Mesendoderm (in vitro differentiated cells): Measurements from ENCODE around the gene CCDC7.
"Not testable (repeated sequence)": the region's sequence is repeated elsewhere in the genome, so short reads cannot be mapped to it uniquely, and the experiment has no call there.

Source experiments
- DNase-seq: peaks from one replicate; pipeline ENCODE4 v3.0.0; 2013
- H2AK5ac ChIP-seq: 2 replicates; pipeline ENCODE4 v1.6.1; 2013; ENCODE audit warnings: low read length, inconsistent platforms
- H2BK120ac ChIP-seq: 2 replicates; pipeline ENCODE4 v1.6.1; 2013; ENCODE audit warnings: low read depth, mild to moderate bottlenecking, low read length, moderate library complexity, mixed read lengths
- H2BK15ac ChIP-seq: replicated peaks from 2 replicates; pipeline ENCODE4 v1.6.1; 2013; ENCODE audit warnings: low read depth, mild to moderate bottlenecking, moderate library complexity
- H2BK5ac ChIP-seq: 2 replicates; pipeline ENCODE4 v1.6.1; 2013; ENCODE audit warnings: low read length, inconsistent platforms
- H3K18ac ChIP-seq: 2 replicates; pipeline ENCODE4 v1.6.1; 2013; ENCODE audit warnings: mild to moderate bottlenecking, low read length, mixed read lengths
- H3K23ac ChIP-seq: one replicate; pipeline ENCODE4 v1.6.1; 2013; ENCODE audit warnings: low read length
- H3K27ac ChIP-seq: 2 replicates; pipeline ENCODE4 v1.5.1; 2013; ENCODE audit warnings: low read depth, mild to moderate bottlenecking, inconsistent platforms, low read length, moderate library complexity
- H3K27me3 ChIP-seq: 2 replicates; pipeline ENCODE4 v1.6.1; 2013; ENCODE audit warnings: low read length, control low read depth, mild to moderate bottlenecking, inconsistent platforms; ENCODE audit not compliant: insufficient read depth, poor library complexity
- H3K36me3 ChIP-seq: 2 replicates; pipeline ENCODE4 v1.6.1; 2013; ENCODE audit warnings: low read length, inconsistent platforms; ENCODE audit not compliant: control insufficient read depth, insufficient read depth
- H3K4ac ChIP-seq: one replicate; pipeline ENCODE4 v1.6.1; 2013; ENCODE audit warnings: low read depth, mild to moderate bottlenecking, low read length, moderate library complexity
- H3K4me1 ChIP-seq: 2 replicates; pipeline ENCODE4 v1.6.1; 2013; ENCODE audit warnings: low read depth, low read length, inconsistent platforms; ENCODE audit not compliant: control insufficient read depth
- H3K4me2 ChIP-seq: 2 replicates; pipeline ENCODE4 v1.6.1; 2013; ENCODE audit warnings: low read length
- H3K4me3 ChIP-seq: 2 replicates; pipeline ENCODE4 v1.5.1; 2013; ENCODE audit warnings: mild to moderate bottlenecking, low read length
- H3K56ac ChIP-seq: one replicate; pipeline ENCODE4 v1.6.1; 2013; ENCODE audit warnings: low read length
- H3K79me1 ChIP-seq: 2 replicates; pipeline ENCODE4 v1.6.1; 2013; ENCODE audit warnings: low read length, inconsistent platforms
- H3K79me2 ChIP-seq: 2 replicates; pipeline ENCODE4 v1.6.1; 2013; ENCODE audit warnings: mild to moderate bottlenecking, low read length; ENCODE audit not compliant: control insufficient read depth, insufficient read depth
- H3K9ac ChIP-seq: 2 replicates; pipeline ENCODE4 v1.6.1; 2013; ENCODE audit warnings: low read length, inconsistent platforms
- H4K5ac ChIP-seq: one replicate; pipeline ENCODE4 v1.6.1; 2013; ENCODE audit warnings: low read length
- H4K8ac ChIP-seq: one replicate; pipeline ENCODE4 v1.6.1; 2013; ENCODE audit warnings: low read depth, mild to moderate bottlenecking, control low read depth, low read length, moderate library complexity
- WGBS: extraction: QIAGEN DNeasy Blood & Tissue Kit; methylation state at CpG from one replicate; pipeline ENCODE4 v1.1.7; 2013; ENCODE audit warnings: low lambda C conversion rate, missing lambda C conversion rate; ENCODE audit not compliant: insufficient coverage; ENCODE audit errors: extremely low coverage; 5-methylcytosine and 5-hydroxymethylcytosine counted together

Gene CCDC7

GRCh38 chr10:32687546-32687945, 241.6 kb downstream of the CCDC7 start:
- no peak overlapping the region for H3K4me2 ChIP-seq
- no peak for DNase-seq
- H2AK5ac ChIP-seq: no peak overlapping the region
- H3K9ac ChIP-seq: no peak overlapping the region
- H3K27ac ChIP-seq: no peak overlapping the region
- no peak overlapping the region for H4K8ac ChIP-seq
- no peak overlapping the region for H3K23ac ChIP-seq
- no peak overlapping the region for H3K56ac ChIP-seq
- H3K4ac ChIP-seq: no peak overlapping the region
- H3K4me3 ChIP-seq: no peak overlapping the region
- H3K18ac ChIP-seq: no peak overlapping the region
- no CpG with 5 or more reads among the region's 2 CpGs for WGBS
- no peak overlapping the region for H2BK15ac ChIP-seq
- no peaks in the 10 kb centered on the region for H3K27me3 ChIP-seq
- H3K79me2 ChIP-seq: no peaks in the 10 kb centered on the region
- no peak overlapping the region for H2BK120ac ChIP-seq
- no peaks in the 10 kb centered on the region for H3K4me1 ChIP-seq
- no peaks in the 10 kb centered on the region for H3K79me1 ChIP-seq
- H2BK5ac ChIP-seq: no peak overlapping the region
- no peaks in the 10 kb centered on the region for H3K36me3 ChIP-seq
- no peak overlapping the region for H4K5ac ChIP-seq

GRCh38 chr10:32692174-32692573, 246.2 kb downstream of the CCDC7 start:
- Histone ChIP-seq H3K27me3 (no peaks in the 10 kb centered on the region), H3K36me3 (no peaks in the 10 kb centered on the region), H2BK15ac (no peak overlapping the region), H3K4me3 (no peak overlapping the region), H3K4me2 (no peak overlapping the region), H3K23ac (no peak overlapping the region), H3K18ac (no peak overlapping the region), H2AK5ac (no peak overlapping the region), H3K56ac (no peak overlapping the region), H3K9ac (no peak overlapping the region), H2BK120ac (no peak overlapping the region), H4K5ac (no peak overlapping the region), H3K4ac (no peak overlapping the region), H3K4me1 (no peaks in the 10 kb centered on the region), H3K79me2 (no peaks in the 10 kb centered on the region), H4K8ac (no peak overlapping the region), H3K27ac (no peak overlapping the region), H3K79me1 (no peaks in the 10 kb centered on the region), H2BK5ac (no peak overlapping the region)
- DNase-seq: no peak
- WGBS: no CpG with 5 or more reads among the region's 1 CpG

- WGBS: 100% methylated on average over 1 of the region's 4 CpGs
- Histone ChIP-seq H2BK5ac (no peak overlapping the region), H3K4me2 (no peak overlapping the region), H4K8ac (no peak overlapping the region), H2AK5ac (no peak overlapping the region), H3K23ac (no peak overlapping the region), H2BK15ac (no peak overlapping the region), H3K18ac (no peak overlapping the region), H3K27me3 (no peaks in the 10 kb centered on the region), H3K9ac (no peak overlapping the region), H3K79me1 (no peaks in the 10 kb centered on the region), H3K36me3 (no peaks in the 10 kb centered on the region), H2BK120ac (no peak overlapping the region), H3K4me3 (no peak overlapping the region), H3K4ac (no peak overlapping the region), H3K79me2 (no peaks in the 10 kb centered on the region), H3K56ac (no peak overlapping the region), H3K27ac (no peak overlapping the region), H3K4me1 (no peaks in the 10 kb centered on the region), H4K5ac (no peak overlapping the region)
- no peak for DNase-seq
These were observed 247.6 kb downstream of the CCDC7 start for GRCh38 chr10:32693441-32693979.

GRCh38 chr10:32699683-32700082, 253.7 kb downstream of the CCDC7 start:
- H3K56ac ChIP-seq: not testable (repeated sequence)

GRCh38 chr10:32713560-32713959, 267.6 kb downstream of the CCDC7 start:
- Histone ChIP-seq H2AK5ac (no peak overlapping the region), H2BK15ac (no peak overlapping the region), H3K4me3 (no peak overlapping the region), H4K5ac (no peak overlapping the region), H3K79me1 (no peaks in the 10 kb centered on the region), H3K4me1 (no peaks in the 10 kb centered on the region), H3K4me2 (no peak overlapping the region), H3K18ac (no peak overlapping the region), H3K27me3 (no peaks in the 10 kb centered on the region), H3K36me3 (no peaks in the 10 kb centered on the region), H3K9ac (no peak overlapping the region), H3K4ac (no peak overlapping the region), H4K8ac (no peak overlapping the region), H3K27ac (no peak overlapping the region), H3K79me2 (no peaks in the 10 kb centered on the region), H2BK120ac (no peak overlapping the region), H2BK5ac (no peak overlapping the region), H3K23ac (no peak overlapping the region), H3K56ac (no peak overlapping the region)
- WGBS: no CpG with 5 or more reads among the region's 1 CpG
- peak; percentile 3 for DNase-seq

More at GRCh38 chr10:32699683-32700082, 253.7 kb downstream of the CCDC7 start:
- H3K23ac ChIP-seq, H3K36me3 ChIP-seq, H3K9ac ChIP-seq, H2BK120ac ChIP-seq, H3K79me2 ChIP-seq, H3K4me3 ChIP-seq, H3K27ac ChIP-seq, H3K4me2 ChIP-seq, H3K18ac ChIP-seq, H2AK5ac ChIP-seq, H2BK5ac ChIP-seq, H3K27me3 ChIP-seq, H4K8ac ChIP-seq, H2BK15ac ChIP-seq, DNase-seq, H3K4me1 ChIP-seq, H3K4ac ChIP-seq, H3K79me1 ChIP-seq, H4K5ac ChIP-seq: not testable (repeated sequence)
- WGBS: no CpG with 5 or more reads among the region's 2 CpGs

- Histone ChIP-seq H3K27me3 (no peaks in the 10 kb centered on the region), H3K23ac (no peak overlapping the region), H3K79me1 (no peaks in the 10 kb centered on the region), H2BK15ac (no peak overlapping the region), H3K27ac (no peak overlapping the region), H3K79me2 (no peaks in the 10 kb centered on the region), H2BK120ac (no peak overlapping the region), H4K5ac (no peak overlapping the region), H3K4me3 (no peak overlapping the region), H3K9ac (no peak overlapping the region), H3K18ac (no peak overlapping the region), H2BK5ac (no peak overlapping the region), H3K4ac (no peak overlapping the region), H3K4me2 (no peak overlapping the region), H3K4me1 (no peaks in the 10 kb centered on the region), H3K56ac (no peak overlapping the region), H2AK5ac (no peak overlapping the region), H3K36me3 (no peaks in the 10 kb centered on the region), H4K8ac (no peak overlapping the region)
- no CpG with 5 or more reads among the region's 9 CpGs for WGBS
- DNase-seq: no peak
These were observed 285.6 kb downstream of the CCDC7 start for GRCh38 chr10:32731527-32731926.
